ENCODE data around the gene PKP2. TPM values are rescaled to one million over a fixed set of nuclear protein-coding genes. Genes with fewer than 3 reads are reported as not detected.

The PKP2 gene
- total and polyA plus RNA-seq, 2 of the 8 experiments (the other 6 are each of a cell fraction or from before 2014, with no cell fraction given) = 9.6 to 44.8 TPM

DNA sequence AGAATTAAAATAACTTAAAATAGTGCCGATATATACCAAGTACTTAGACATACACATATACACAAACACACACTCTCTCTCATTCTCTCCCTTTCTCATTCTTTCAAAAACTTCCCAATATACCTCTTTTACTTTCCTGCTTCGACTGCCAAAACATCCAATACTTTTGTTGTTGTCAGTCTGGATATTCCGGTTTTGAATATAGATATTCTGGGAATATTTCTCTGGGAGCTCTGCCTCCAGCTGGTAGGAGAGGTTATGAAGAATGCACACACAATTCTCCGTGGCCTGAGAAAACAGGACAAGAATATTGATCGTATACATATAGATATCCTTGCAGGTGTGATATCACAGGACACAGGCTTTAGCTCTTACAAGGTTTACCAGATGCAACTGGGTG lies 74.2 kb downstream of the PKP2 start:
- no peak overlapping the region for H3K9ac ChIP-seq (replicated peaks in 1 of 4; ENCODE audit: extremely low read depth in 1 of 4, low read depth in 3 of 4, low read length in 3 of 4)
- H3K4ac ChIP-seq (replicated peaks; ENCODE audit: insufficient read length, low read depth, low read length) = no peak overlapping the region
- no peak overlapping the region for H2BK15ac ChIP-seq (ENCODE audit: low read length)
- no peak overlapping the region for H3K4me3 ChIP-seq (ENCODE audit: extremely low read depth in 1 of 4, insufficient read depth in 2 of 4, low read depth in 3 of 4, low read length in 4 of 4)
- H3K23me2 ChIP-seq (ENCODE audit: low read depth, low read length) = no peaks in the 10 kb centered on the region
- H4K91ac ChIP-seq (replicated peaks; ENCODE audit: insufficient read length, low read length) = no peak overlapping the region
- H3K79me1 ChIP-seq (ENCODE audit: low read depth, low read length) = no peaks in the 10 kb centered on the region
- H2AK5ac ChIP-seq (ENCODE audit: low read depth, low read length) = no peak overlapping the region
- no peak overlapping the region for H2BK5ac ChIP-seq (ENCODE audit: low read depth, low read length)
- no peak overlapping the region for H3K27ac ChIP-seq (ENCODE audit: low read depth, low read length)
- no peak overlapping the region for H3K23ac ChIP-seq (ENCODE audit: insufficient read length)
- no peak overlapping the region for H3K14ac ChIP-seq (ENCODE audit: insufficient read length)
- 94 to 100% methylated on average over 1 to 5 of the region's 5 CpGs for WGBS, 2 experiments (ENCODE audit: extremely low coverage in 1 of 2, insufficient coverage in 1 of 2, insufficient read length in 1 of 2, insufficient replicate concordance in 2 of 2, low coverage in 1 of 2, low lambda C conversion rate in 2 of 2, missing lambda C conversion rate in 1 of 2)
- CTCF ChIA-PET (ENCODE audit: partially characterized antibody) = interaction anchor here (1.1 to 1.8 kb wide), 2 partner anchors 14 to 22 kb away, joined by 3 to 7 read pairs; no protein-coding TSS in a partner anchor
- H3K18ac ChIP-seq (ENCODE audit: extremely low read depth, low read length) = no peak overlapping the region
- POLR2A ChIA-PET (ENCODE audit: partially characterized antibody) = no interaction called here
- no peak overlapping the region for H3K4me2 ChIP-seq (ENCODE audit: insufficient read depth in 1 of 2, low read depth in 2 of 2, low read length in 2 of 2)
- H2BK20ac ChIP-seq (ENCODE audit: low read length) = no peak overlapping the region
- peaks cover 0 to 22% (median 3%) of the 10 kb centered on the region in 4 experiments for H3K36me3 ChIP-seq (ENCODE audit: control insufficient read depth in 2 of 4, insufficient read depth in 4 of 4, low read length in 3 of 4)
- no peak overlapping the region for H4K8ac ChIP-seq (ENCODE audit: extremely low read depth, insufficient read depth, low read length)
- H2BK12ac ChIP-seq (ENCODE audit: low read depth, low read length) = no peak overlapping the region
- H3K27me3 ChIP-seq (replicated peaks in 1 of 4; ENCODE audit: control insufficient read depth in 3 of 4, extremely low read depth in 1 of 4, insufficient read depth in 3 of 4, low read length in 3 of 4) = no peaks in the 10 kb centered on the region
- no peaks in the 10 kb centered on the region for H3K79me2 ChIP-seq (ENCODE audit: control insufficient read depth in 1 of 2, insufficient read depth in 2 of 2, low read length in 2 of 2)
- H4K5ac ChIP-seq (ENCODE audit: insufficient read length, low read depth, low read length) = no peak overlapping the region
- no peak overlapping the region for H3K56ac ChIP-seq (replicated peaks; ENCODE audit: insufficient read length, low read depth, low read length)
- H3K4me1 ChIP-seq (replicated peaks in 1 of 4; ENCODE audit: control insufficient read depth in 3 of 4, insufficient read depth in 4 of 4, low read length in 3 of 4) = no peaks in the 10 kb centered on the region
- no peaks in the 10 kb centered on the region for H4K20me1 ChIP-seq (replicated peaks in 1 of 2; ENCODE audit: control insufficient read depth in 1 of 2, insufficient read depth in 2 of 2, low read length in 2 of 2)
- FAIRE-seq (no peak), DNase-seq (ENCODE audit: low read depth in 1 of 2, low spot score in 2 of 2) (no peak)
- H3K9me3 ChIP-seq (ENCODE audit: insufficient read depth in 2 of 2, low read depth in 1 of 2, low read length in 1 of 2) = no peaks in the 10 kb centered on the region
- no peak overlapping the region for H2BK120ac ChIP-seq (replicated peaks; ENCODE audit: low read depth, low read length)
- no peak overlapping the region for H2AFZ ChIP-seq (ENCODE audit: low read length)
- TF ChIP-seq RNF2 (IDR thresholded peaks at IDR 0.05; ENCODE audit: borderline replicate concordance, low read depth, low read length, missing control alignments, poor library complexity, severe bottlenecking) (no peak), SIRT6 (IDR thresholded peaks at IDR 0.05; ENCODE audit: low read length) (no peak), KDM5A (IDR thresholded peaks at IDR 0.05; ENCODE audit: low read length) (no peak), RBBP5 (IDR thresholded peaks at IDR 0.05; ENCODE audit: borderline replicate concordance, low read depth, low read length) (no peak), CHD1 (IDR thresholded peaks at IDR 0.05; ENCODE audit: low read depth, low read length) (no peak), TBP (IDR thresholded peaks at IDR 0.05; ENCODE audit: low read depth, low read length) (no peak), MAFK (IDR thresholded peaks at IDR 0.05; ENCODE audit: low read depth, low read length) (no peak), GABPA (IDR thresholded peaks at IDR 0.05; ENCODE audit: borderline replicate concordance, insufficient read depth, low read length) (no peak), CBX8 (IDR thresholded peaks at IDR 0.05; ENCODE audit: borderline replicate concordance, low read depth, low read length) (no peak)
- TF ChIP-seq, protein P1, sequence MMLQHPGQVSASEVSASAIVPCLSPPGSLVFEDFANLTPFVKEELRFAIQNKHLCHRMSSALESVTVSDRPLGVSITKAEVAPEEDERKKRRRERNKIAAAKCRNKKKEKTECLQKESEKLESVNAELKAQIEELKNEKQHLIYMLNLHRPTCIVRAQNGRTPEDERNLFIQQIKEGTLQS (IDR thresholded peaks at IDR 0.05; ENCODE audit: insufficient read depth, low read depth, low read length) = no peak
